HUES64 (cell line): ENCODE results near the gene SLC8A1.

ENCODE experiments used
- H3K27ac ChIP-seq: 2 replicates; pipeline ENCODE4 v1.7.0; 2013; ENCODE audit warnings: low read depth, low read length, inconsistent platforms
- H3K27me3 ChIP-seq: 2 replicates; pipeline ENCODE4 v1.6.1; 2013; ENCODE audit warnings: mild to moderate bottlenecking, low read length; ENCODE audit not compliant: insufficient read depth
- H3K36me3 ChIP-seq: 2 replicates; pipeline ENCODE4 v1.6.1; 2013; ENCODE audit warnings: mild to moderate bottlenecking, low read length; ENCODE audit not compliant: insufficient read depth
- H3K4me1 ChIP-seq: 2 replicates; pipeline ENCODE4 v1.6.1; 2013; ENCODE audit warnings: mild to moderate bottlenecking, low read length, moderate library complexity; ENCODE audit not compliant: insufficient read depth
- H3K4me3 ChIP-seq: 2 replicates; pipeline ENCODE4 v1.5.1; 2013; ENCODE audit warnings: mild to moderate bottlenecking, low read length, moderate library complexity
- H3K9ac ChIP-seq: 2 replicates; pipeline ENCODE4 v1.6.1; 2013; ENCODE audit warnings: mild to moderate bottlenecking, low read depth, low read length
- H3K9me3 ChIP-seq: 2 replicates; pipeline ENCODE4 v1.6.1; 2013; ENCODE audit warnings: low read depth, low read length; ENCODE audit not compliant: insufficient read depth
- WGBS: fragments of 150-250, 120-280 bp; methylation state at CpG from one replicate; pipeline ENCODE4 v1.1.7; 2013; ENCODE audit warnings: missing lambda C conversion rate; 5-methylcytosine and 5-hydroxymethylcytosine counted together

Gene SLC8A1

GRCh38 chr2:40364151-40364874 is 87.6 kb downstream of the SLC8A1 start:
- Histone ChIP-seq H3K27ac (no peak overlapping the region), H3K27me3 (no peaks in the 10 kb centered on the region), H3K4me3 (no peak overlapping the region), H3K4me1 (no peaks in the 10 kb centered on the region), H3K36me3 (no peaks in the 10 kb centered on the region), H3K9me3 (no peaks in the 10 kb centered on the region), H3K9ac (no peak overlapping the region)
- 98% methylated on average over 3 of the region's 3 CpGs for WGBS

- Histone ChIP-seq H3K27ac (no peak overlapping the region), H3K27me3 (no peaks in the 10 kb centered on the region), H3K4me1 (peaks cover 7% of the 10 kb centered on the region; the same call in 1 of the 2 replicates), H3K9ac (no peak overlapping the region), H3K4me3 (no peak overlapping the region), H3K36me3 (no peaks in the 10 kb centered on the region), H3K9me3 (no peaks in the 10 kb centered on the region)
- 92% methylated on average over 6 of the region's 6 CpGs for whole genome bisulfite sequencing
Observed at GRCh38 chr2:40363631-40364030, 88.3 kb downstream of the SLC8A1 start.

- H3K4me3 ChIP-seq, result no peak overlapping the region
- no peaks in the 10 kb centered on the region for H3K36me3 ChIP-seq
- H3K4me1 ChIP-seq, result peaks cover 8% of the 10 kb centered on the region; the same call in 1 of the 2 replicates
- H3K9me3 ChIP-seq, result no peaks in the 10 kb centered on the region
- no peak overlapping the region for H3K9ac ChIP-seq
- no peaks in the 10 kb centered on the region for H3K27me3 ChIP-seq
- 100% methylated on average over 1 of the region's 1 CpG for WGBS
- no peak overlapping the region for H3K27ac ChIP-seq
Observed at GRCh38 chr2:40363231-40363630, 88.7 kb downstream of the SLC8A1 start.

GRCh38 chr2:40361478-40361877 is 90.4 kb downstream of the SLC8A1 start:
- Histone ChIP-seq H3K27me3 (no peaks in the 10 kb centered on the region), H3K4me1 (peaks cover 8% of the 10 kb centered on the region; the same call in 1 of the 2 replicates), H3K4me3 (no peak overlapping the region), H3K36me3 (no peaks in the 10 kb centered on the region), H3K9ac (no peak overlapping the region), H3K9me3 (no peaks in the 10 kb centered on the region), H3K27ac (no peak overlapping the region)
- WGBS, result 89% methylated on average over 2 of the region's 4 CpGs

- H3K9ac ChIP-seq, result no peak overlapping the region
Observed at GRCh38 chr2:40360652-40361051, 91.2 kb downstream of the SLC8A1 start.

GRCh38 chr2:40359811-40360210 is 92.1 kb downstream of the SLC8A1 start:
- no peaks in the 10 kb centered on the region for H3K36me3 ChIP-seq
- no peaks in the 10 kb centered on the region for H3K9me3 ChIP-seq
- no peak overlapping the region for H3K27ac ChIP-seq
- H3K4me3 ChIP-seq, result no peak overlapping the region
- no peaks in the 10 kb centered on the region for H3K27me3 ChIP-seq
- no peak overlapping the region for H3K9ac ChIP-seq
- WGBS, result 92% methylated on average over 1 of the region's 2 CpGs
- H3K4me1 ChIP-seq, result peaks cover 8% of the 10 kb centered on the region; the same call in 1 of the 2 replicates

More at GRCh38 chr2:40360652-40361051, 91.2 kb downstream of the SLC8A1 start:
- WGBS, result 81% methylated on average over 1 of the region's 1 CpG
- H3K9me3 ChIP-seq, result no peaks in the 10 kb centered on the region
- no peaks in the 10 kb centered on the region for H3K27me3 ChIP-seq
- H3K36me3 ChIP-seq, result no peaks in the 10 kb centered on the region
- no peak overlapping the region for H3K4me3 ChIP-seq
- H3K27ac ChIP-seq, result no peak overlapping the region
- peaks cover 8% of the 10 kb centered on the region; the same call in 1 of the 2 replicates for H3K4me1 ChIP-seq

GRCh38 chr2:40358783-40359182 is 93.1 kb downstream of the SLC8A1 start:
- Histone ChIP-seq H3K27me3 (no peaks in the 10 kb centered on the region), H3K9me3 (no peaks in the 10 kb centered on the region), H3K4me3 (no peak overlapping the region), H3K27ac (no peak overlapping the region), H3K9ac (no peak overlapping the region), H3K4me1 (peaks cover 8% of the 10 kb centered on the region; the same call in 1 of the 2 replicates), H3K36me3 (no peaks in the 10 kb centered on the region)
- WGBS, result 92% methylated on average over 8 of the region's 8 CpGs

- 93% methylated on average over 3 of the region's 3 CpGs for WGBS
- H3K4me1 ChIP-seq, result peaks cover 8% of the 10 kb centered on the region; the same call in 1 of the 2 replicates
- no peak overlapping the region for H3K9ac ChIP-seq
- H3K27ac ChIP-seq, result no peak overlapping the region
- no peaks in the 10 kb centered on the region for H3K36me3 ChIP-seq
- H3K4me3 ChIP-seq, result no peak overlapping the region
- H3K27me3 ChIP-seq, result no peaks in the 10 kb centered on the region
- H3K9me3 ChIP-seq, result no peaks in the 10 kb centered on the region
Observed at GRCh38 chr2:40357667-40358066, 94.2 kb downstream of the SLC8A1 start.

GRCh38 chr2:40355451-40355850 is 96.4 kb downstream of the SLC8A1 start:
- Histone ChIP-seq H3K27me3 (no peaks in the 10 kb centered on the region), H3K9me3 (no peaks in the 10 kb centered on the region), H3K27ac (no peak overlapping the region), H3K9ac (no peak overlapping the region), H3K36me3 (no peaks in the 10 kb centered on the region), H3K4me1 (peaks cover 8% of the 10 kb centered on the region; the same call in 1 of the 2 replicates), H3K4me3 (no peak overlapping the region)
- 92% methylated on average over 3 of the region's 3 CpGs for WGBS

- Histone ChIP-seq H3K27ac (no peak overlapping the region), H3K9ac (no peak overlapping the region), H3K4me3 (no peak overlapping the region), H3K9me3 (no peaks in the 10 kb centered on the region), H3K4me1 (no peaks in the 10 kb centered on the region), H3K36me3 (no peaks in the 10 kb centered on the region), H3K27me3 (no peaks in the 10 kb centered on the region)
- 93% methylated on average over 4 of the region's 5 CpGs for WGBS
Observed at GRCh38 chr2:40353231-40353630, 98.7 kb downstream of the SLC8A1 start.

- Histone ChIP-seq H3K36me3 (no peaks in the 10 kb centered on the region), H3K4me1 (no peaks in the 10 kb centered on the region), H3K9ac (no peak overlapping the region), H3K27ac (no peak overlapping the region), H3K9me3 (no peaks in the 10 kb centered on the region), H3K4me3 (no peak overlapping the region), H3K27me3 (no peaks in the 10 kb centered on the region)
- WGBS, result 91% methylated on average over 7 of the region's 7 CpGs
Observed at GRCh38 chr2:40352703-40353099, 99.2 kb downstream of the SLC8A1 start.
